ENCODE data around the gene TLE4. TPM values are rescaled to one million over a fixed set of nuclear protein-coding genes. Genes with fewer than 3 reads are reported as not detected.

The TLE4 gene
- total and polyA plus RNA-seq, 2 of the 4 experiments (the other 2 are of a cell fraction): 68.0 to 78.1 TPM

DNA sequence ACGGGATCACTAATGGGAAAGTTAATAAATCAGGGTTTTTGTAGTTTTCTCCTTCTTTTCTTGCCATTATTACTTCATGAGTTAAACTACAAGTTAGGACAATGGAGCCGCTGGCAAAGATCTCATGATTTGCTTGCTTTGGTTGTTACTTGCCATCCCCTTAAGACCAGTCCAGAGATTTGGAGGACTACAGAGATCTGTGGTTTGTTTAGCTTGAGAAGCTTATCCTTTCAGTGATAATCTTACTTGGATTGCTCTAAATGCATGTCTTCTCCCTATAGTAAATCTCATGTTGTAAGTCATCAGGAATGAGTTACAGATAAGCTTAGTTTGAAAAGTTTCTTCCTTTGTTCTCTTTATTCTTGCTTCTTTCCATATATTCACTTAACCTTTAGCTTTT lies 70.9 kb downstream of the TLE4 start:
- no peak overlapping the region for H3K23ac ChIP-seq (ENCODE audit: low read depth, low read length)
- in situ Hi-C loops (cut with MboI; ENCODE audit: low sequenced_read_pairs): no loop called here
- H2BK5ac ChIP-seq (ENCODE audit: low read depth, low read length, poor library complexity, severe bottlenecking): no peak overlapping the region
- no peak overlapping the region for H3K56ac ChIP-seq (ENCODE audit: extremely low read depth, insufficient read depth, low read length)
- H3K27ac ChIP-seq (ENCODE audit: insufficient read depth, low read length): no peak overlapping the region
- H2AFZ ChIP-seq (replicated peaks; ENCODE audit: low read length, poor library complexity): no peak overlapping the region
- ATAC-seq (ENCODE audit: low read depth) (no peak; the same call in 1 of the 2 replicates), DNase-seq (no peak)
- peaks cover 4% of the 10 kb centered on the region; the same call in 1 of the 2 replicates for H4K20me1 ChIP-seq (ENCODE audit: insufficient read depth, low read length)
- H3K9ac ChIP-seq (ENCODE audit: low read depth, low read length): no peak overlapping the region
- ChIA-PET CTCF (interaction anchor here (0.9 kb wide), 1 partner anchor 11 kb away, joined by 3 read pairs; no protein-coding TSS in a partner anchor), POLR2A (ENCODE audit: unreplicated experiment) (no interaction called here)
- no peak overlapping the region for H2BK15ac ChIP-seq (ENCODE audit: low read depth, low read length)
- no peak overlapping the region for H2AK9ac ChIP-seq (replicated peaks; ENCODE audit: low read depth, low read length, poor library complexity)
- intact Hi-C loops (cut with micrococcal nuclease): no loop called here
- H3K9me3 ChIP-seq (ENCODE audit: control insufficient read depth, insufficient read depth, low read length): peaks cover 3% of the 10 kb centered on the region; the same call in 1 of the 2 replicates
- H4K8ac ChIP-seq (ENCODE audit: low read depth in 2 of 2, low read length in 2 of 2): no peak overlapping the region
- no peak overlapping the region for H3K4me3 ChIP-seq (ENCODE audit: insufficient read depth, low read depth, low read length)
- dilution Hi-C loops (cut with HindIII; ENCODE audit: low sequenced_read_pairs, unreplicated experiment): no loop called here
- H2BK20ac ChIP-seq (ENCODE audit: low read depth, low read length): no peak overlapping the region
- no peak overlapping the region for H3K4me2 ChIP-seq (ENCODE audit: low read depth, low read length)
- no peak overlapping the region for H3K4ac ChIP-seq (ENCODE audit: low read depth, low read length)
- no TSS peak for BruUV-seq (replicated peaks)
- peaks cover 5% of the 10 kb centered on the region; the same call in 1 of the 2 replicates for H3K36me3 ChIP-seq (ENCODE audit: control insufficient read depth, insufficient read depth, low read length)
- H4K91ac ChIP-seq (ENCODE audit: insufficient read depth, low read depth, low read length): no peak overlapping the region
- no CpG with 5 or more reads among the region's 2 CpGs for WGBS, 2 experiments (ENCODE audit: extremely low coverage in 2 of 2, insufficient read length in 1 of 2)
- H3K4me1 ChIP-seq (ENCODE audit: control insufficient read depth, insufficient read depth, low read length): no peaks in the 10 kb centered on the region; the same call in 1 of the 2 replicates
- peaks cover 26 to 38% of the 10 kb centered on the region in 2 experiments for H3K79me1 ChIP-seq (ENCODE audit: low read depth in 1 of 2, low read length in 2 of 2)
- no peak overlapping the region for H2BK120ac ChIP-seq (ENCODE audit: low read depth, low read length)
- no peaks in the 10 kb centered on the region for H3K27me3 ChIP-seq (ENCODE audit: control insufficient read depth, insufficient read depth, low read length)
- H3K9me1 ChIP-seq (ENCODE audit: insufficient read depth, low read length): peaks cover 4% of the 10 kb centered on the region; the same call in 1 of the 2 replicates
- TF ChIP-seq, protein P1, sequence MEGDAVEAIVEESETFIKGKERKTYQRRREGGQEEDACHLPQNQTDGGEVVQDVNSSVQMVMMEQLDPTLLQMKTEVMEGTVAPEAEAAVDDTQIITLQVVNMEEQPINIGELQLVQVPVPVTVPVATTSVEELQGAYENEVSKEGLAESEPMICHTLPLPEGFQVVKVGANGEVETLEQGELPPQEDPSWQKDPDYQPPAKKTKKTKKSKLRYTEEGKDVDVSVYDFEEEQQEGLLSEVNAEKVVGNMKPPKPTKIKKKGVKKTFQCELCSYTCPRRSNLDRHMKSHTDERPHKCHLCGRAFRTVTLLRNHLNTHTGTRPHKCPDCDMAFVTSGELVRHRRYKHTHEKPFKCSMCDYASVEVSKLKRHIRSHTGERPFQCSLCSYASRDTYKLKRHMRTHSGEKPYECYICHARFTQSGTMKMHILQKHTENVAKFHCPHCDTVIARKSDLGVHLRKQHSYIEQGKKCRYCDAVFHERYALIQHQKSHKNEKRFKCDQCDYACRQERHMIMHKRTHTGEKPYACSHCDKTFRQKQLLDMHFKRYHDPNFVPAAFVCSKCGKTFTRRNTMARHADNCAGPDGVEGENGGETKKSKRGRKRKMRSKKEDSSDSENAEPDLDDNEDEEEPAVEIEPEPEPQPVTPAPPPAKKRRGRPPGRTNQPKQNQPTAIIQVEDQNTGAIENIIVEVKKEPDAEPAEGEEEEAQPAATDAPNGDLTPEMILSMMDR (conservative IDR thresholded peaks at IDR 0.05; ENCODE audit: low read depth, low read length): no peak
- TF ChIP-seq MAFK (IDR thresholded peaks at IDR 0.05; ENCODE audit: low read depth, low read length) (no peak), CEBPB (IDR thresholded peaks at IDR 0.05; ENCODE audit: low read depth, low read length) (no peak), RAD21 (IDR thresholded peaks at IDR 0.05; ENCODE audit: low read length) (no peak), POLR2A (IDR thresholded peaks at IDR 0.05; ENCODE audit: low read depth, low read length) (no peak), CHD1 (IDR thresholded peaks at IDR 0.05; ENCODE audit: low read depth, low read length) (no peak), RFX5 (IDR thresholded peaks at IDR 0.05; ENCODE audit: low read depth, low read length) (no peak), FOS (IDR thresholded peaks at IDR 0.05; ENCODE audit: low read depth, low read length) (no peak), MAZ (IDR thresholded peaks at IDR 0.05; ENCODE audit: borderline replicate concordance, low read depth, low read length) (no peak), SMC3 (IDR thresholded peaks at IDR 0.05; ENCODE audit: low read depth, low read length) (no peak)
- TF ChIP-seq, protein P2, sequence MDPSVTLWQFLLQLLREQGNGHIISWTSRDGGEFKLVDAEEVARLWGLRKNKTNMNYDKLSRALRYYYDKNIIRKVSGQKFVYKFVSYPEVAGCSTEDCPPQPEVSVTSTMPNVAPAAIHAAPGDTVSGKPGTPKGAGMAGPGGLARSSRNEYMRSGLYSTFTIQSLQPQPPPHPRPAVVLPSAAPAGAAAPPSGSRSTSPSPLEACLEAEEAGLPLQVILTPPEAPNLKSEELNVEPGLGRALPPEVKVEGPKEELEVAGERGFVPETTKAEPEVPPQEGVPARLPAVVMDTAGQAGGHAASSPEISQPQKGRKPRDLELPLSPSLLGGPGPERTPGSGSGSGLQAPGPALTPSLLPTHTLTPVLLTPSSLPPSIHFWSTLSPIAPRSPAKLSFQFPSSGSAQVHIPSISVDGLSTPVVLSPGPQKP (IDR thresholded peaks at IDR 0.05; ENCODE audit: borderline replicate concordance, low read depth, low read length): no peak
- TF ChIP-seq, protein P3, sequence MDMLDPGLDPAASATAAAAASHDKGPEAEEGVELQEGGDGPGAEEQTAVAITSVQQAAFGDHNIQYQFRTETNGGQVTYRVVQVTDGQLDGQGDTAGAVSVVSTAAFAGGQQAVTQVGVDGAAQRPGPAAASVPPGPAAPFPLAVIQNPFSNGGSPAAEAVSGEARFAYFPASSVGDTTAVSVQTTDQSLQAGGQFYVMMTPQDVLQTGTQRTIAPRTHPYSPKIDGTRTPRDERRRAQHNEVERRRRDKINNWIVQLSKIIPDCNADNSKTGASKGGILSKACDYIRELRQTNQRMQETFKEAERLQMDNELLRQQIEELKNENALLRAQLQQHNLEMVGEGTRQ (IDR thresholded peaks at IDR 0.05; ENCODE audit: low read depth, low read length): no peak
- no peak overlapping the region for H2AK5ac ChIP-seq (ENCODE audit: low read depth, low read length)
- no peak overlapping the region for H3K14ac ChIP-seq (replicated peaks; ENCODE audit: low read depth, low read length)
- H4K5ac ChIP-seq (ENCODE audit: low read depth, low read length): no peak overlapping the region
- no peak overlapping the region for H3K18ac ChIP-seq (ENCODE audit: low read depth, low read length)

All from IMR-90 (cell line).